HepG2 (cell line): Measurements from ENCODE around the gene LCAT. TPM values are rescaled to one million over a fixed set of nuclear protein-coding genes. Genes with fewer than 3 reads are reported as not detected.
A peak's percentile ranks its signal among the peaks of the same experiment; 100 is the strongest.

ENCODE experiments used
- ETV6 ChIP-seq: sonication (generic); formaldehyde crosslinking; conservative IDR thresholded peaks from 2 replicates; pipeline ENCODE4 v1.4.0; 2020; ENCODE audit warnings: missing genetic modification reagents
- KMT2B ChIP-seq: IDR thresholded peaks from 2 replicates; pipeline ENCODE4 v1.6.1; 2016; ENCODE audit warnings: missing genetic modification reagents, missing compliant biosample characterization
- RCOR2 ChIP-seq: IDR thresholded peaks from 2 replicates; pipeline ENCODE4 v1.6.1; 2016; ENCODE audit warnings: missing biosample characterization, missing genetic modification reagents
- ZFAT ChIP-seq: sonication (generic); formaldehyde crosslinking; conservative IDR thresholded peaks from 2 replicates; pipeline ENCODE4 v1.8.1; 2023; ENCODE audit warnings: missing genetic modification reagents, inconsistent platforms
- ZFP37 ChIP-seq: sonication (generic); formaldehyde crosslinking; IDR thresholded peaks from 2 replicates; pipeline ENCODE4 v1.4.0; 2020; ENCODE audit warnings: missing genetic modification reagents, borderline replicate concordance
- ZNF235 ChIP-seq: sonication (generic); formaldehyde crosslinking; IDR thresholded peaks from 2 replicates; pipeline ENCODE4 v1.8.1; 2023; ENCODE audit warnings: mild to moderate bottlenecking, missing genetic modification reagents, borderline replicate concordance
- ZNF282 ChIP-seq: fragments of 450-650 bp; IDR thresholded peaks from 2 replicates; pipeline ENCODE4 v1.6.1; 2018; ENCODE audit not compliant: partially characterized antibody
- ZNF558 ChIP-seq: sonication (generic); formaldehyde crosslinking; IDR thresholded peaks from 2 replicates; pipeline ENCODE4 v1.9.0; 2022; ENCODE audit warnings: mild to moderate bottlenecking, missing genetic modification reagents, borderline replicate concordance
- ZNF713 ChIP-seq: sonication (generic); formaldehyde crosslinking; IDR thresholded peaks from 2 replicates; pipeline ENCODE4 v1.4.0; 2020; ENCODE audit warnings: mild to moderate bottlenecking, missing genetic modification reagents
- ZNF781 ChIP-seq: sonication (generic); formaldehyde crosslinking; IDR thresholded peaks from 2 replicates; pipeline ENCODE4 v1.5.1; 2020; ENCODE audit warnings: borderline replicate concordance, mild to moderate bottlenecking, missing genetic modification reagents; ENCODE audit errors: not compliant biosample characterization
- polyA plus RNA-seq, 8 experiments: library from polyadenylated mRNA; depleted of rRNA in 3 of 8; stranded (reverse) in 7 of 8; unstranded in 1 of 8; fragments of >200 nt; fragmentation: Illumina TruSeq in 4 of 8; extraction: Trizol in 4 of 8; gene quantifications; 2 replicates each; pipeline versions ENCODE4 v1.2.1 to v1.2.3, GENCODE V29; 2011 to 2016; ENCODE audit warnings: low read depth in 4 of 8, missing spikeins in 1 of 8, mixed read lengths in 1 of 8; ENCODE audit not compliant: insufficient read depth in 1 of 8
- total RNA-seq, 5 experiments: library from RNA; depleted of rRNA; stranded (reverse); fragments of >200 nt; fragmentation: Illumina TruSeq; extraction: Trizol; gene quantifications; 2 replicates each; pipeline ENCODE4 v1.2.3, GENCODE V29; 2016; ENCODE audit warnings: low read depth in 1 of 5
- TF ChIP-seq, protein P1 (sequence below): sonication (generic); formaldehyde crosslinking; IDR thresholded peaks from 2 replicates; pipeline ENCODE4 v1.5.0; 2020; ENCODE audit warnings: mild to moderate bottlenecking, missing genetic modification reagents, borderline replicate concordance
- TF ChIP-seq, protein P2 (sequence below): sonication (generic); formaldehyde crosslinking; IDR thresholded peaks from 2 replicates; pipeline ENCODE4 v1.4.0; 2020; ENCODE audit warnings: missing genetic modification reagents
- TF ChIP-seq, protein P3 (sequence below): sonication (generic); formaldehyde crosslinking; IDR thresholded peaks from 2 replicates; pipeline ENCODE4 v1.9.0; 2021; ENCODE audit warnings: missing genetic modification reagents, borderline replicate concordance
- TF ChIP-seq, protein P4 (sequence below): sonication (generic); formaldehyde crosslinking; IDR thresholded peaks from 2 replicates; pipeline ENCODE4 v1.8.1; 2023; ENCODE audit warnings: missing genetic modification reagents, inconsistent platforms, borderline replicate concordance

Gene LCAT
- total and polyA plus RNA-seq, 2 of the 13 experiments (the other 11 are each of a cell fraction or from before 2014, with no cell fraction given), result 36.1 to 38.9 TPM

DNA sequence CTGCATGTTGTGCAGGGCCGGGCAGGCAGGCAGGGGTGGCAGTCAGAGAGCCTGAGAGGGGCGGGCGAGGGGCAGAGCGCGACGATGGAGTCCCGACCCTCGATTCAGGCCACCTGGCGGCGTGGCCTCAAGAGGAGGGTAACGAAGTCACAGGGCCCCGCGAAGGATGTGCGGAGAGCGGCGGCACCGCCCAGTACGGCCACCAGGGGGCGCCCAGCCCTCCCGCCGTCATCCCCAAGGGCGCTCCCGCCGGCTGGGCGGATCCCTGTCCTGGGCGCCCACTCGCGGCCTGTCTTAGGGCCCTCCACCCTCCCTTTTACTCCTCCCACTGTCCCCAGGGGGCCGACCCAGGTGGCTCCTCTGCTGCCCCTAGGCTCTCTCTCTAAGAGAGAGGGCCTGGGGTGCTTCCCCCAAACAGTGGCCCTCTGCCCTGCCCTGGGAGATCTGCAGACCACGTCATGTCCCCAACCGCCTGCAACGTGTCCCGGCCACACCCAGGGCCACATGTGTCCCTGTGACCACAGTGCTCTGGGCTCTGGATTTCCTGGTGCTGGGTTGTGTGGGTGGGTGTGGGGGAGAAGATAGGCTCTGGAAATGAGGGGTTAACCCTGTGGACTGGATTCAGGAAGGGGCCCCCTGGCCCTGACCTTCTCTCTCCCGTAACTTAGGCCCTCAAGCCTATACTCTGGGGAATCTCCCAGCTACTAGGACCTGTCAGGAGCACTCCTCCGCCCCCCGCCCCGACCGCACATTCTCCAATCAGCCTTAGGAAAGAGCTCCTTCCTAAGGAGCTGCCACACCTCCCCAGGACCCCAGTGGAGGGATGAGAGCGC lies 49.5 kb upstream of the LCAT start (continued):
- TF ChIP-seq, protein P1, sequence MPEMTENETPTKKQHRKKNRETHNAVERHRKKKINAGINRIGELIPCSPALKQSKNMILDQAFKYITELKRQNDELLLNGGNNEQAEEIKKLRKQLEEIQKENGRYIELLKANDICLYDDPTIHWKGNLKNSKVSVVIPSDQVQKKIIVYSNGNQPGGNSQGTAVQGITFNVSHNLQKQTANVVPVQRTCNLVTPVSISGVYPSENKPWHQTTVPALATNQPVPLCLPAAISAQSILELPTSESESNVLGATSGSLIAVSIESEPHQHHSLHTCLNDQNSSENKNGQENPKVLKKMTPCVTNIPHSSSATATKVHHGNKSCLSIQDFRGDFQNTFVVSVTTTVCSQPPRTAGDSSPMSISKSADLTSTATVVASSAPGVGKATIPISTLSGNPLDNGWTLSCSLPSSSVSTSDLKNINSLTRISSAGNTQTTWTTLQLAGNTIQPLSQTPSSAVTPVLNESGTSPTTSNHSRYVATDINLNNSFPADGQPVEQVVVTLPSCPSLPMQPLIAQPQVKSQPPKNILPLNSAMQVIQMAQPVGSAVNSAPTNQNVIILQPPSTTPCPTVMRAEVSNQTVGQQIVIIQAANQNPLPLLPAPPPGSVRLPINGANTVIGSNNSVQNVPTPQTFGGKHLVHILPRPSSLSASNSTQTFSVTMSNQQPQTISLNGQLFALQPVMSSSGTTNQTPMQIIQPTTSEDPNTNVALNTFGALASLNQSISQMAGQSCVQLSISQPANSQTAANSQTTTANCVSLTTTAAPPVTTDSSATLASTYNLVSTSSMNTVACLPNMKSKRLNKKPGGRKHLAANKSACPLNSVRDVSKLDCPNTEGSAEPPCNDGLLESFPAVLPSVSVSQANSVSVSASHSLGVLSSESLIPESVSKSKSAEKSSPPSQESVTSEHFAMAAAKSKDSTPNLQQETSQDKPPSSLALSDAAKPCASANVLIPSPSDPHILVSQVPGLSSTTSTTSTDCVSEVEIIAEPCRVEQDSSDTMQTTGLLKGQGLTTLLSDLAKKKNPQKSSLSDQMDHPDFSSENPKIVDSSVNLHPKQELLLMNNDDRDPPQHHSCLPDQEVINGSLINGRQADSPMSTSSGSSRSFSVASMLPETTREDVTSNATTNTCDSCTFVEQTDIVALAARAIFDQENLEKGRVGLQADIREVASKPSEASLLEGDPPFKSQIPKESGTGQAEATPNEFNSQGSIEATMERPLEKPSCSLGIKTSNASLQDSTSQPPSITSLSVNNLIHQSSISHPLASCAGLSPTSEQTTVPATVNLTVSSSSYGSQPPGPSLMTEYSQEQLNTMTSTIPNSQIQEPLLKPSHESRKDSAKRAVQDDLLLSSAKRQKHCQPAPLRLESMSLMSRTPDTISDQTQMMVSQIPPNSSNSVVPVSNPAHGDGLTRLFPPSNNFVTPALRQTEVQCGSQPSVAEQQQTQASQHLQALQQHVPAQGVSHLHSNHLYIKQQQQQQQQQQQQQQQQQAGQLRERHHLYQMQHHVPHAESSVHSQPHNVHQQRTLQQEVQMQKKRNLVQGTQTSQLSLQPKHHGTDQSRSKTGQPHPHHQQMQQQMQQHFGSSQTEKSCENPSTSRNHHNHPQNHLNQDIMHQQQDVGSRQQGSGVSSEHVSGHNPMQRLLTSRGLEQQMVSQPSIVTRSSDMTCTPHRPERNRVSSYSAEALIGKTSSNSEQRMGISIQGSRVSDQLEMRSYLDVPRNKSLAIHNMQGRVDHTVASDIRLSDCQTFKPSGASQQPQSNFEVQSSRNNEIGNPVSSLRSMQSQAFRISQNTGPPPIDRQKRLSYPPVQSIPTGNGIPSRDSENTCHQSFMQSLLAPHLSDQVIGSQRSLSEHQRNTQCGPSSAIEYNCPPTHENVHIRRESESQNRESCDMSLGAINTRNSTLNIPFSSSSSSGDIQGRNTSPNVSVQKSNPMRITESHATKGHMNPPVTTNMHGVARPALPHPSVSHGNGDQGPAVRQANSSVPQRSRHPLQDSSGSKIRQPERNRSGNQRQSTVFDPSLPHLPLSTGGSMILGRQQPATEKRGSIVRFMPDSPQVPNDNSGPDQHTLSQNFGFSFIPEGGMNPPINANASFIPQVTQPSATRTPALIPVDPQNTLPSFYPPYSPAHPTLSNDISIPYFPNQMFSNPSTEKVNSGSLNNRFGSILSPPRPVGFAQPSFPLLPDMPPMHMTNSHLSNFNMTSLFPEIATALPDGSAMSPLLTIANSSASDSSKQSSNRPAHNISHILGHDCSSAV (CRISPR knock-in tag), result no peak
- TF ChIP-seq ZNF282 (no peak), ZNF781 (no peak), RCOR2 (CRISPR knock-in tag) (peak; percentile 70; the same call in 1 of the 2 replicates), ZNF235 (CRISPR knock-in tag) (0 out of 2 replicates have a peak, but pooled peaks have one; percentile 29), ETV6 (CRISPR knock-in tag) (peak; percentile 83; the same call in 1 of the 2 replicates), ZFP37 (no peak), KMT2B (CRISPR knock-in tag) (no peak; the same call in none of the 2 replicates), ZNF558 (no peak), ZNF713 (0 out of 2 replicates have a peak, but pooled peaks have one; percentile 8), ZFAT (CRISPR knock-in tag) (no peak)
- TF ChIP-seq, protein P2, sequence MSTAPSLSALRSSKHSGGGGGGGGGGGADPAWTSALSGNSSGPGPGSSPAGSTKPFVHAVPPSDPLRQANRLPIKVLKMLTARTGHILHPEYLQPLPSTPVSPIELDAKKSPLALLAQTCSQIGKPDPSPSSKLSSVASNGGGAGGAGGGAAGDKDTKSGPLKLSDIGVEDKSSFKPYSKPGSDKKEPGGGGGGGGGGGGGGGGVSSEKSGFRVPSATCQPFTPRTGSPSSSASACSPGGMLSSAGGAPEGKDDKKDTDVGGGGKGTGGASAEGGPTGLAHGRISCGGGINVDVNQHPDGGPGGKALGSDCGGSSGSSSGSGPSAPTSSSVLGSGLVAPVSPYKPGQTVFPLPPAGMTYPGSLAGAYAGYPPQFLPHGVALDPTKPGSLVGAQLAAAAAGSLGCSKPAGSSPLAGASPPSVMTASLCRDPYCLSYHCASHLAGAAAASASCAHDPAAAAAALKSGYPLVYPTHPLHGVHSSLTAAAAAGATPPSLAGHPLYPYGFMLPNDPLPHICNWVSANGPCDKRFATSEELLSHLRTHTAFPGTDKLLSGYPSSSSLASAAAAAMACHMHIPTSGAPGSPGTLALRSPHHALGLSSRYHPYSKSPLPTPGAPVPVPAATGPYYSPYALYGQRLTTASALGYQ (CRISPR knock-in tag), result peak; percentile 32; the same call in 1 of the 2 replicates
- TF ChIP-seq, protein P3, sequence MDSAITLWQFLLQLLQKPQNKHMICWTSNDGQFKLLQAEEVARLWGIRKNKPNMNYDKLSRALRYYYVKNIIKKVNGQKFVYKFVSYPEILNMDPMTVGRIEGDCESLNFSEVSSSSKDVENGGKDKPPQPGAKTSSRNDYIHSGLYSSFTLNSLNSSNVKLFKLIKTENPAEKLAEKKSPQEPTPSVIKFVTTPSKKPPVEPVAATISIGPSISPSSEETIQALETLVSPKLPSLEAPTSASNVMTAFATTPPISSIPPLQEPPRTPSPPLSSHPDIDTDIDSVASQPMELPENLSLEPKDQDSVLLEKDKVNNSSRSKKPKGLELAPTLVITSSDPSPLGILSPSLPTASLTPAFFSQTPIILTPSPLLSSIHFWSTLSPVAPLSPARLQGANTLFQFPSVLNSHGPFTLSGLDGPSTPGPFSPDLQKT (CRISPR knock-in tag), result peak; percentile 23; the same call in 1 of the 2 replicates
- TF ChIP-seq, protein P4, sequence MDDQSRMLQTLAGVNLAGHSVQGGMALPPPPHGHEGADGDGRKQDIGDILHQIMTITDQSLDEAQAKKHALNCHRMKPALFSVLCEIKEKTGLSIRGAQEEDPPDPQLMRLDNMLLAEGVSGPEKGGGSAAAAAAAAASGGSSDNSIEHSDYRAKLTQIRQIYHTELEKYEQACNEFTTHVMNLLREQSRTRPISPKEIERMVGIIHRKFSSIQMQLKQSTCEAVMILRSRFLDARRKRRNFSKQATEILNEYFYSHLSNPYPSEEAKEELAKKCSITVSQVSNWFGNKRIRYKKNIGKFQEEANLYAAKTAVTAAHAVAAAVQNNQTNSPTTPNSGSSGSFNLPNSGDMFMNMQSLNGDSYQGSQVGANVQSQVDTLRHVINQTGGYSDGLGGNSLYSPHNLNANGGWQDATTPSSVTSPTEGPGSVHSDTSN (CRISPR knock-in tag), result no peak
